HepG2 (cell line): ENCODE data around the gene C2CD2. TPM values are rescaled to one million over a fixed set of nuclear protein-coding genes. Genes with fewer than 3 reads are reported as not detected.

ENCODE experiments used
- ATAC-seq: fragments of 200-7000 bp; cut with Tn5 transposase; 3 replicates; pipeline ENCODE4 v1.9.1; 2020; ENCODE audit warnings: mild to moderate bottlenecking, moderate library complexity
- BruUV-seq: library from RNA; stranded (reverse); fragments of 400-500 nt; replicated peaks from 2 replicates; lab custom pipeline; 2021; lab: Mats Ljungman, UMichigan
- CTCF ChIA-PET: fragments of 300-600 bp; formaldehyde crosslinking; extraction: SDS; loops from one replicate; lab custom pipeline; 2021; ENCODE audit warnings: low total read pairs, inconsistent platforms, low intra/inter-chr PET ratio; lab: Yijun Ruan, JAX
- POLR2A ChIA-PET: fragments of 350-600 bp; sonication (Branson Sonifier 250); formaldehyde crosslinking; loops from one replicate; lab custom pipeline; 2020; ENCODE audit warnings: antibody characterized with exemption, inconsistent platforms; lab: Yijun Ruan, JAX
- DNase-seq: peaks from one replicate; pipeline ENCODE4 v3.0.0-alpha.2; 2015; ENCODE audit warnings: low spot score
- FAIRE-seq: peaks from 3 replicates; lab custom pipeline; 2011; peaks lifted over from hg19 to GRCh38; lab: Jason Lieb, UNC
- H2AFZ ChIP-seq: one replicate; pipeline ENCODE4 v1.6.1; 2011; ENCODE audit warnings: low read length, inconsistent platforms
- H3K27ac ChIP-seq: fragments of 300-600 bp; 3 replicates; pipeline ENCODE4 v1.8.0; 2011; ENCODE audit warnings: mixed run types, mild to moderate bottlenecking, mixed read lengths, low read length, inconsistent platforms; ENCODE audit not compliant: insufficient read depth; ENCODE audit errors: extremely low read length
- H3K27me3 ChIP-seq, 2 experiments: fragments of 200-600 bp in 1 of 2; 2 replicates in 1 of 2; 3 replicates in 1 of 2; pipeline versions ENCODE4 v1.6.0 to v1.8.0; 2011; ENCODE audit warnings: low read length in 2 of 2, mild to moderate bottlenecking in 2 of 2, moderate library complexity in 2 of 2, inconsistent platforms in 1 of 2; ENCODE audit not compliant: insufficient read depth in 2 of 2, control insufficient read depth in 1 of 2
- H3K36me3 ChIP-seq, 2 experiments: fragments of 200-600 bp in 1 of 2; replicated peaks in 1 of 2; 2 replicates in 1 of 2; 3 replicates in 1 of 2; pipeline versions ENCODE4 v1.5.1 to v1.8.0; 2011; ENCODE audit warnings: low read length in 2 of 2, inconsistent platforms in 1 of 2; ENCODE audit not compliant: insufficient read depth in 2 of 2, control insufficient read depth in 1 of 2
- H3K4me1 ChIP-seq: 2 replicates; pipeline ENCODE4 v1.5.1; 2012; ENCODE audit warnings: low read length, inconsistent platforms; ENCODE audit not compliant: insufficient read depth
- H3K4me2 ChIP-seq: 2 replicates; pipeline ENCODE4 v1.6.0; 2011; ENCODE audit warnings: low read depth, low read length, inconsistent platforms
- H3K4me3 ChIP-seq, 3 experiments: fragments of 200-600 bp in 1 of 3; sonication (generic), shearing (Covaris generic) in 1 of 3; replicated peaks in 1 of 3; 2 replicates each; pipeline ENCODE4 v1.5.1; 2011 to 2016; ENCODE audit warnings: low read length in 3 of 3, inconsistent platforms in 2 of 3, low read depth in 2 of 3, mild to moderate bottlenecking in 2 of 3, control low read depth in 1 of 3, mixed read lengths in 1 of 3; ENCODE audit not compliant: insufficient read depth in 1 of 3
- H3K79me2 ChIP-seq: one replicate; pipeline ENCODE4 v1.6.1; 2011; ENCODE audit warnings: low read length, inconsistent platforms; ENCODE audit not compliant: insufficient read depth
- H3K9ac ChIP-seq: 2 replicates; pipeline ENCODE4 v1.6.0; 2011; ENCODE audit warnings: mild to moderate bottlenecking, low read depth, low read length, inconsistent platforms; ENCODE audit not compliant: insufficient read depth
- H3K9me3 ChIP-seq: 2 replicates; pipeline ENCODE4 v1.5.1; 2012; ENCODE audit warnings: mild to moderate bottlenecking, low read length
- H4K20me1 ChIP-seq: 2 replicates; pipeline ENCODE4 v1.6.0; 2011; ENCODE audit warnings: inconsistent platforms, mild to moderate bottlenecking, low read length, moderate library complexity; ENCODE audit not compliant: insufficient read depth
- GRHL1 ChIP-seq: sonication (generic); formaldehyde crosslinking; conservative IDR thresholded peaks from 2 replicates; pipeline ENCODE4 v1.8.0; 2022; ENCODE audit warnings: missing genetic modification reagents
- KDM5A ChIP-seq: fragments of 200-600 bp; sonication (generic); IDR thresholded peaks from 2 replicates; pipeline ENCODE4 v1.7.0; 2018; ENCODE audit warnings: antibody characterized with exemption, mild to moderate bottlenecking, low read length, borderline replicate concordance
- TGIF2 ChIP-seq: IDR thresholded peaks from 2 replicates; pipeline ENCODE4 v1.6.1; 2016; ENCODE audit warnings: control low read depth, missing compliant biosample characterization
- ZNF101 ChIP-seq: sonication (generic); formaldehyde crosslinking; IDR thresholded peaks from 2 replicates; pipeline ENCODE4 v1.4.0; 2020; ENCODE audit warnings: mild to moderate bottlenecking, low read depth, missing genetic modification reagents, borderline replicate concordance
- ZNF468 ChIP-seq: sonication (generic); formaldehyde crosslinking; IDR thresholded peaks from 2 replicates; pipeline ENCODE4 v1.8.0; 2022; ENCODE audit warnings: mild to moderate bottlenecking, moderate library complexity, missing genetic modification reagents
- ZNF496 ChIP-seq: sonication (generic); formaldehyde crosslinking; IDR thresholded peaks from 2 replicates; pipeline ENCODE4 v1.8.1; 2023; ENCODE audit warnings: mild to moderate bottlenecking, moderate library complexity, missing genetic modification reagents; ENCODE audit not compliant: insufficient replicate concordance
- WGBS: methylation state at CpG from one replicate; pipeline ENCODE4 v1.1.6; 2017; ENCODE audit warnings: low lambda C conversion rate; 5-methylcytosine and 5-hydroxymethylcytosine counted together
- in situ Hi-C: cut with HindIII; loops from 2 replicates; pipeline ENCODE4 v1.10.0; 2017; ENCODE audit warnings: low pct_unique_long_range_greater_than_20kb; ENCODE audit not compliant: extremely low pct_ligation_motif_present
- intact Hi-C: fragments of 100-400 bp; cut with micrococcal nuclease; formaldehyde crosslinking; loops from one replicate; pipeline ENCODE4 v1.10.0; 2022; ENCODE audit not compliant: unreplicated experiment
- polyA plus RNA-seq, 8 experiments: library from polyadenylated mRNA; depleted of rRNA in 3 of 8; stranded (reverse) in 7 of 8; unstranded in 1 of 8; fragments of >200 nt; fragmentation: Illumina TruSeq in 4 of 8; extraction: Trizol in 4 of 8; gene quantifications; 2 replicates each; pipeline versions ENCODE4 v1.2.1 to v1.2.3, GENCODE V29; 2011 to 2016; ENCODE audit warnings: low read depth in 4 of 8, missing spikeins in 1 of 8, mixed read lengths in 1 of 8; ENCODE audit not compliant: insufficient read depth in 1 of 8
- total RNA-seq, 5 experiments: library from RNA; depleted of rRNA; stranded (reverse); fragments of >200 nt; fragmentation: Illumina TruSeq; extraction: Trizol; gene quantifications; 2 replicates each; pipeline ENCODE4 v1.2.3, GENCODE V29; 2016; ENCODE audit warnings: low read depth in 1 of 5

The C2CD2 gene
- total and polyA plus RNA-seq, 2 of the 13 experiments (the other 11 are each of a cell fraction or from before 2014, with no cell fraction given) = 12.5 to 19.7 TPM

GRCh38 chr21:41871293-41872030 is 82.4 kb downstream of the C2CD2 start:
- CTCF ChIA-PET = no interaction called here
- no peak for DNase-seq
- BruUV-seq = no TSS peak
- Histone ChIP-seq H3K9me3 (no peaks in the 10 kb centered on the region), H3K36me3 (no peaks in the 10 kb centered on the region), H3K4me3 (no peak overlapping the region), H3K4me1 (0 out of 2 replicates have a peak, but pooled peaks cover 7% of the 10 kb centered on the region), H3K79me2 (peaks cover 15% of the 10 kb centered on the region), H4K20me1 (no peaks in the 10 kb centered on the region), H3K27me3 (no peaks in the 10 kb centered on the region), H2AFZ (no peak overlapping the region), H3K4me2 (no peak overlapping the region), H3K27ac (no peak overlapping the region), H3K9ac (no peak overlapping the region)
- WGBS = 96% methylated on average over 11 of the region's 15 CpGs
- intact Hi-C loops = no loop called here
- POLR2A ChIA-PET = no interaction called here
- FAIRE-seq = no peak
- ATAC-seq = no peak
- in situ Hi-C loops = no loop called here
- TF ChIP-seq ZNF496 (CRISPR knock-in tag) (no peak), ZNF101 (CRISPR knock-in tag) (no peak), ZNF468 (CRISPR knock-in tag) (no peak), GRHL1 (no peak), KDM5A (no peak), TGIF2 (CRISPR knock-in tag) (no peak)
- TF ChIP-seq, all 625 proteins: peak for 0
